SK-N-SH treated with all-trans-retinoic acid at 6 μM for 48 hours (cell line): ENCODE results near the gene INPP4B.
A peak's percentile ranks its signal among the peaks of the same experiment; 100 is the strongest.

Source experiments
- ATAC-seq: fragments of 200-7000 bp; cut with Tn5 transposase; 3 replicates; pipeline ENCODE4 v1.9.1; 2020; ENCODE audit warnings: mild to moderate bottlenecking, moderate library complexity
- ARNTL ChIP-seq: fragments of 450-650 bp; formaldehyde crosslinking; IDR thresholded peaks from 2 replicates; pipeline ENCODE4 v1.5.0; 2020; ENCODE audit warnings: low read depth, mild to moderate bottlenecking, moderate library complexity, borderline replicate concordance
- BACH2 ChIP-seq: fragments of 250-450 bp; sonication (Bioruptor Pico); IDR thresholded peaks from 2 replicates; pipeline ENCODE4 v1.9.0; 2021; ENCODE audit warnings: mild to moderate bottlenecking, borderline replicate concordance
- CSDC2 ChIP-seq: fragments of 250-450 bp; sonication (Bioruptor Pico); IDR thresholded peaks from 2 replicates; pipeline ENCODE4 v1.5.0; 2020; ENCODE audit warnings: mild to moderate bottlenecking, moderate library complexity
- ESRRG ChIP-seq: fragments of 250-450 bp; sonication (Bioruptor Pico); IDR thresholded peaks from 2 replicates; pipeline ENCODE4 v1.6.1; 2021; ENCODE audit warnings: mild to moderate bottlenecking
- GLIS3 ChIP-seq: fragments of 250-450 bp; sonication (Bioruptor Pico); IDR thresholded peaks from 2 replicates; pipeline ENCODE4 v1.5.0; 2020; ENCODE audit warnings: mild to moderate bottlenecking, moderate library complexity
- ISL1 ChIP-seq: fragments of 250-450 bp; sonication (Bioruptor Pico); IDR thresholded peaks from 2 replicates; pipeline ENCODE4 v2.1.2; 2022; ENCODE audit warnings: mild to moderate bottlenecking, moderate library complexity
- OSR1 ChIP-seq: fragments of 250-450 bp; sonication (Bioruptor Pico); IDR thresholded peaks from 2 replicates; pipeline ENCODE4 v1.8.0; 2022; ENCODE audit warnings: moderate library complexity, mild to moderate bottlenecking, inconsistent platforms
- PPARA ChIP-seq: fragments of 250-450 bp; sonication (Bioruptor Pico); IDR thresholded peaks from 2 replicates; pipeline ENCODE4 v1.5.0; 2020; ENCODE audit warnings: mild to moderate bottlenecking, borderline replicate concordance
- RARB ChIP-seq: fragments of 250-450 bp; sonication (Bioruptor Pico); IDR thresholded peaks from 2 replicates; pipeline ENCODE4 v1.8.0; 2021; ENCODE audit warnings: mild to moderate bottlenecking, moderate library complexity
- SNAI2 ChIP-seq: fragments of 250-450 bp; sonication (Bioruptor Pico); IDR thresholded peaks from 2 replicates; pipeline ENCODE4 v1.5.0; 2020; ENCODE audit warnings: mild to moderate bottlenecking, moderate library complexity
- TCF4 ChIP-seq: fragments of 250-450 bp; sonication (Bioruptor Pico); IDR thresholded peaks from 2 replicates; pipeline ENCODE4 v1.8.0; 2021; ENCODE audit warnings: mild to moderate bottlenecking, moderate library complexity, borderline replicate concordance
- TOX ChIP-seq: fragments of 250-450 bp; sonication (Bioruptor Pico); IDR thresholded peaks from 2 replicates; pipeline ENCODE4 v1.8.0; 2021; ENCODE audit warnings: mild to moderate bottlenecking, moderate library complexity, borderline replicate concordance
- ZC3H10 ChIP-seq: fragments of 250-450 bp; sonication (Bioruptor Pico); IDR thresholded peaks from 2 replicates; pipeline ENCODE4 v1.5.1; 2021; ENCODE audit warnings: mild to moderate bottlenecking, moderate library complexity
- ZFP3 ChIP-seq: fragments of 250-450 bp; sonication (Bioruptor Pico); IDR thresholded peaks from 2 replicates; pipeline ENCODE4 v1.5.0; 2020; ENCODE audit warnings: mild to moderate bottlenecking, moderate library complexity
- ZFP30 ChIP-seq: fragments of 450-650 bp; formaldehyde crosslinking; IDR thresholded peaks from 2 replicates; pipeline ENCODE4 v1.5.0; 2022; ENCODE audit warnings: mild to moderate bottlenecking, moderate library complexity
- ZNF70 ChIP-seq: fragments of 450-650 bp; formaldehyde crosslinking; IDR thresholded peaks from 2 replicates; pipeline ENCODE4 v1.5.0; 2020; ENCODE audit warnings: mild to moderate bottlenecking, moderate library complexity
- ZNF8 ChIP-seq: fragments of 450-650 bp; formaldehyde crosslinking; IDR thresholded peaks from 2 replicates; pipeline ENCODE4 v1.5.0; 2020; ENCODE audit warnings: mild to moderate bottlenecking, moderate library complexity
- TF ChIP-seq, protein P1 (sequence below): fragments of 250-450 bp; sonication (Bioruptor Pico); IDR thresholded peaks from 2 replicates; pipeline ENCODE4 v1.8.0; 2020; ENCODE audit warnings: mild to moderate bottlenecking, moderate library complexity, borderline replicate concordance
- TF ChIP-seq, protein P2 (sequence below): fragments of 250-450 bp; sonication (Bioruptor Pico); IDR thresholded peaks from 2 replicates; pipeline ENCODE4 v1.5.0; 2020; ENCODE audit warnings: mild to moderate bottlenecking, moderate library complexity
- TF ChIP-seq, protein P3 (sequence below): fragments of 250-450 bp; sonication (Bioruptor Pico); IDR thresholded peaks from 2 replicates; pipeline ENCODE4 v1.5.1; 2021; ENCODE audit warnings: mild to moderate bottlenecking, moderate library complexity
- TF ChIP-seq, protein P4 (sequence below): fragments of 250-450 bp; sonication (Bioruptor Pico); IDR thresholded peaks from 2 replicates; pipeline ENCODE4 v1.8.0; 2021; ENCODE audit warnings: low read depth, mild to moderate bottlenecking, moderate library complexity, borderline replicate concordance
- TF ChIP-seq, protein P5 (sequence below): fragments of 250-450 bp; sonication (Bioruptor Pico); IDR thresholded peaks from 2 replicates; pipeline ENCODE4 v1.5.1; 2020; ENCODE audit warnings: low read depth, mild to moderate bottlenecking, moderate library complexity

Gene INPP4B

DNA sequence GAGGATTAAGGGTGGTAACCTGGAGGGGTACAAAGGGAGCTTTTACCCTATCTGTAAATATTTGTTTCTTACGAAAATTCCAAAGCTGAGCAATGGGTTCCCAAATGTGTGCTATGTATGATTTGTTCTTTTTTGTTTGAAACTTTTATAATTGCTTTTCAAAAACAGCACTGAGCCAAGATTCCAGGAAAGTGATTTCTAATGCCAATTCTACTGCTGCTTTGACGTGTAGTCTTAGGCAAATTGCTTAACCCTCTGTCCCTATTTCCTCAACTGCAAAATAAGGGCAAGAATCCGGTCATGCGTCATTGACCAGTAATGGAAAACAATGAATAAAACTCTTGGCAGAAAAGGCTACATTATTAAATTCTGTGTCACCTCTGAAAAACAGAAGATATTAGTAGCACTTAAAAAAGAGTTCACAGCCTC, 755.0 kb downstream of the INPP4B start (continued):
- TF ChIP-seq, protein P1, sequence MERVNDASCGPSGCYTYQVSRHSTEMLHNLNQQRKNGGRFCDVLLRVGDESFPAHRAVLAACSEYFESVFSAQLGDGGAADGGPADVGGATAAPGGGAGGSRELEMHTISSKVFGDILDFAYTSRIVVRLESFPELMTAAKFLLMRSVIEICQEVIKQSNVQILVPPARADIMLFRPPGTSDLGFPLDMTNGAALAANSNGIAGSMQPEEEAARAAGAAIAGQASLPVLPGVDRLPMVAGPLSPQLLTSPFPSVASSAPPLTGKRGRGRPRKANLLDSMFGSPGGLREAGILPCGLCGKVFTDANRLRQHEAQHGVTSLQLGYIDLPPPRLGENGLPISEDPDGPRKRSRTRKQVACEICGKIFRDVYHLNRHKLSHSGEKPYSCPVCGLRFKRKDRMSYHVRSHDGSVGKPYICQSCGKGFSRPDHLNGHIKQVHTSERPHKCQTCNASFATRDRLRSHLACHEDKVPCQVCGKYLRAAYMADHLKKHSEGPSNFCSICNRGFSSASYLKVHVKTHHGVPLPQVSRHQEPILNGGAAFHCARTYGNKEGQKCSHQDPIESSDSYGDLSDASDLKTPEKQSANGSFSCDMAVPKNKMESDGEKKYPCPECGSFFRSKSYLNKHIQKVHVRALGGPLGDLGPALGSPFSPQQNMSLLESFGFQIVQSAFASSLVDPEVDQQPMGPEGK (CRISPR knock-in tag): no peak; the same call in 1 of the 2 replicates
- 0 out of 2 replicates have a peak, but pooled peaks have one; percentile 22 for TF ChIP-seq RARB (CRISPR knock-in tag)
- peak; percentile 93; the same call in 1 of the 2 replicates for TF ChIP-seq TOX (CRISPR knock-in tag)
- TF ChIP-seq, protein P2, sequence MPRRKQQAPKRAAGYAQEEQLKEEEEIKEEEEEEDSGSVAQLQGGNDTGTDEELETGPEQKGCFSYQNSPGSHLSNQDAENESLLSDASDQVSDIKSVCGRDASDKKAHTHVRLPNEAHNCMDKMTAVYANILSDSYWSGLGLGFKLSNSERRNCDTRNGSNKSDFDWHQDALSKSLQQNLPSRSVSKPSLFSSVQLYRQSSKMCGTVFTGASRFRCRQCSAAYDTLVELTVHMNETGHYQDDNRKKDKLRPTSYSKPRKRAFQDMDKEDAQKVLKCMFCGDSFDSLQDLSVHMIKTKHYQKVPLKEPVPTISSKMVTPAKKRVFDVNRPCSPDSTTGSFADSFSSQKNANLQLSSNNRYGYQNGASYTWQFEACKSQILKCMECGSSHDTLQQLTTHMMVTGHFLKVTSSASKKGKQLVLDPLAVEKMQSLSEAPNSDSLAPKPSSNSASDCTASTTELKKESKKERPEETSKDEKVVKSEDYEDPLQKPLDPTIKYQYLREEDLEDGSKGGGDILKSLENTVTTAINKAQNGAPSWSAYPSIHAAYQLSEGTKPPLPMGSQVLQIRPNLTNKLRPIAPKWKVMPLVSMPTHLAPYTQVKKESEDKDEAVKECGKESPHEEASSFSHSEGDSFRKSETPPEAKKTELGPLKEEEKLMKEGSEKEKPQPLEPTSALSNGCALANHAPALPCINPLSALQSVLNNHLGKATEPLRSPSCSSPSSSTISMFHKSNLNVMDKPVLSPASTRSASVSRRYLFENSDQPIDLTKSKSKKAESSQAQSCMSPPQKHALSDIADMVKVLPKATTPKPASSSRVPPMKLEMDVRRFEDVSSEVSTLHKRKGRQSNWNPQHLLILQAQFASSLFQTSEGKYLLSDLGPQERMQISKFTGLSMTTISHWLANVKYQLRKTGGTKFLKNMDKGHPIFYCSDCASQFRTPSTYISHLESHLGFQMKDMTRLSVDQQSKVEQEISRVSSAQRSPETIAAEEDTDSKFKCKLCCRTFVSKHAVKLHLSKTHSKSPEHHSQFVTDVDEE: no peak
- peak; percentile 95 for TF ChIP-seq ZC3H10 (CRISPR knock-in tag)
- TF ChIP-seq, all 23 proteins: peak for 4

DNA sequence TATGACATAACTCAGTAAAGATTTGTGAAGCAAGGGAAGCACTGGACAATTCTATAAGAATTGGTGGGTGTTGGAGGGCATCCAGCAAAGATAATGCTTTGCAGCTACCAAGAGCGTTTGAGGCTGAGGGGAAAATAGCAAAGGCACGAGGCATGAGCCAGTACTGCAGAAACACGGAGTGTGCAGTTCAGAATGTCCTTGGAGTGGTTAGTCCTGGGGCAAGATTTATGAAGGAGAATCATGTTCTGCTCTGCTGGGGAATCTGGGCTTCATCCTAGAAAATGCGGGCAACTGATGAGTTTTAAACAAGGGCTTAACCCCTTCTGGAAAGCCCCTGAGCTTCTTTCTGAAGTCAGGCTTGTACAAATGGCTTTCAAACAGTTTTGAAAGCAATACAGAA, 757.2 kb downstream of the INPP4B start:
- ATAC-seq: peak; percentile 14; the same call in 2 of the 3 replicates
- TF ChIP-seq GLIS3 (CRISPR knock-in tag) (no peak), SNAI2 (CRISPR knock-in tag) (no peak), ZNF70 (CRISPR knock-in tag) (no peak), ZFP30 (CRISPR knock-in tag) (no peak), ARNTL (no peak), CSDC2 (no peak), TCF4 (CRISPR knock-in tag) (no peak)
- TF ChIP-seq, protein P3, sequence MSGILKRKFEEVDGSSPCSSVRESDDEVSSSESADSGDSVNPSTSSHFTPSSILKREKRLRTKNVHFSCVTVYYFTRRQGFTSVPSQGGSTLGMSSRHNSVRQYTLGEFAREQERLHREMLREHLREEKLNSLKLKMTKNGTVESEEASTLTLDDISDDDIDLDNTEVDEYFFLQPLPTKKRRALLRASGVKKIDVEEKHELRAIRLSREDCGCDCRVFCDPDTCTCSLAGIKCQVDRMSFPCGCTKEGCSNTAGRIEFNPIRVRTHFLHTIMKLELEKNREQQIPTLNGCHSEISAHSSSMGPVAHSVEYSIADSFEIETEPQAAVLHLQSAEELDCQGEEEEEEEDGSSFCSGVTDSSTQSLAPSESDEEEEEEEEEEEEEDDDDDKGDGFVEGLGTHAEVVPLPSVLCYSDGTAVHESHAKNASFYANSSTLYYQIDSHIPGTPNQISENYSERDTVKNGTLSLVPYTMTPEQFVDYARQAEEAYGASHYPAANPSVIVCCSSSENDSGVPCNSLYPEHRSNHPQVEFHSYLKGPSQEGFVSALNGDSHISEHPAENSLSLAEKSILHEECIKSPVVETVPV (CRISPR knock-in tag): no peak
- TF ChIP-seq, all 23 proteins: peak for 0

DNA sequence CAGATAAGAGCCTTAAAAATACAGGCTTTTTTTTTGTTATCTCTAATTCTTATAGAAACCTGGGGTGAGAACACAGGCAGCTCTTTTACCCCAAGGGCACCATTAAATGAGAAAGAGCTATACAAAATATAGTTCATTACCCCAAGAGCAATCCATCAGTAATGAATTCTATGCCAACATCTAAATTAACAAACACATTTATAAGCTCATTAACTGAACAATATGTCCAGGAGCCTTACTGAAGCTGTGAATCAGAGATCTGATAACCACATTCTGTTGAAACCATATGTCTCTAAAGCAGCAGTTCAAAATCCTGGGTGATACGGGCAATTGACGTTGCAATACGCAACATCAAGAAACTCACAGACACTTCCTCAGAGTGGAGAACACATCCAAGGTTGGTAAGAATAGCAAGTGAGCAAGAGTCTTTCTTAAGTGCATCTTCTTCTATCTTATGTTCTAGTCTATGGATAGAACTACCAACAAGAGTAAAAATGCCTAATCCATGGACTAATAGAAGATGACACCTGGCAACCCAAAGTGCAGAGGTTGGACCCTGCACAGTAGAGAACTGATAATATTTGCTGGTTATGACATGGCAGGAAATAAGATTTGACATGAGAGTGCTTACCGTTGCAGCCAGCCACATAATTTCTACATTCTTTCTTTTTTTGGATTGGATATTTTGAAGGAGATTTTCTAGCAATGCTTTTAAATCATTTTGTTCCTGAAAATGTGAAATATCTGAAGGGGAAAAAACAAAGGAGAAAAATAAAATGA, 760.4 kb downstream of the INPP4B start:
- peak; percentile 70; the same call in 1 of the 2 replicates for TF ChIP-seq TOX (CRISPR knock-in tag)
- no peak for TF ChIP-seq ISL1 (CRISPR knock-in tag)
- no peak for TF ChIP-seq BACH2 (CRISPR knock-in tag)
- TF ChIP-seq ZNF70 (CRISPR knock-in tag): no peak
- no peak for TF ChIP-seq ZC3H10 (CRISPR knock-in tag)
- TF ChIP-seq, protein P3 (CRISPR knock-in tag): no peak
- no peak for TF ChIP-seq ZFP3 (CRISPR knock-in tag)
- peak; percentile 71 for ATAC-seq

DNA sequence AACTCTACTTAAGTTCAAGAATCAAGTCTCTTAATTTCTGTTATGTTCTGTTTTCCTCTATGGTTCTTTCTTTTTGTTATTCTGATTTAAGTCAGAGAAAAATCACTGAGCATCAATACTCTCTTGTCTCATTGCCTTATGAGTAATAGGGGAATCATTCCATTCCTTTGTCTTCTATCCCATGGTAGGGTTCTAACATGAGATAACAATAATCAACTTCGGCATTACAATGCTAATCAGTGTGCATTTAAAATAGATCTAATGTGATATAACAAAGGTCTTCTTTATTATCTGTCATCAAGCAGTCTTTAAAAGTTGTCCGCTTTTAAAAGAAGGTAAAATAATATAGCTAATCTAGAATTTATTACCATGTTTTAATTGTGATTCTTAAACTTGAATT, 762.8 kb downstream of the INPP4B start:
- ATAC-seq: no peak
- TF ChIP-seq, protein P1 (CRISPR knock-in tag): no peak
- no peak for TF ChIP-seq ZFP30 (CRISPR knock-in tag)
- no peak for TF ChIP-seq ARNTL
- TF ChIP-seq TOX (CRISPR knock-in tag): no peak
- TF ChIP-seq, protein P4, sequence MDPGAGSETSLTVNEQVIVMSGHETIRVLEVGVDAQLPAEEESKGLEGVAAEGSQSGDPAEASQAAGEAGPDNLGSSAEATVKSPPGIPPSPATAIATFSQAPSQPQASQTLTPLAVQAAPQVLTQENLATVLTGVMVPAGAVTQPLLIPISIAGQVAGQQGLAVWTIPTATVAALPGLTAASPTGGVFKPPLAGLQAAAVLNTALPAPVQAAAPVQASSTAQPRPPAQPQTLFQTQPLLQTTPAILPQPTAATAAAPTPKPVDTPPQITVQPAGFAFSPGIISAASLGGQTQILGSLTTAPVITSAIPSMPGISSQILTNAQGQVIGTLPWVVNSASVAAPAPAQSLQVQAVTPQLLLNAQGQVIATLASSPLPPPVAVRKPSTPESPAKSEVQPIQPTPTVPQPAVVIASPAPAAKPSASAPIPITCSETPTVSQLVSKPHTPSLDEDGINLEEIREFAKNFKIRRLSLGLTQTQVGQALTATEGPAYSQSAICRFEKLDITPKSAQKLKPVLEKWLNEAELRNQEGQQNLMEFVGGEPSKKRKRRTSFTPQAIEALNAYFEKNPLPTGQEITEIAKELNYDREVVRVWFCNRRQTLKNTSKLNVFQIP: no peak
- TF ChIP-seq ESRRG (CRISPR knock-in tag): no peak
- TF ChIP-seq, protein P5, sequence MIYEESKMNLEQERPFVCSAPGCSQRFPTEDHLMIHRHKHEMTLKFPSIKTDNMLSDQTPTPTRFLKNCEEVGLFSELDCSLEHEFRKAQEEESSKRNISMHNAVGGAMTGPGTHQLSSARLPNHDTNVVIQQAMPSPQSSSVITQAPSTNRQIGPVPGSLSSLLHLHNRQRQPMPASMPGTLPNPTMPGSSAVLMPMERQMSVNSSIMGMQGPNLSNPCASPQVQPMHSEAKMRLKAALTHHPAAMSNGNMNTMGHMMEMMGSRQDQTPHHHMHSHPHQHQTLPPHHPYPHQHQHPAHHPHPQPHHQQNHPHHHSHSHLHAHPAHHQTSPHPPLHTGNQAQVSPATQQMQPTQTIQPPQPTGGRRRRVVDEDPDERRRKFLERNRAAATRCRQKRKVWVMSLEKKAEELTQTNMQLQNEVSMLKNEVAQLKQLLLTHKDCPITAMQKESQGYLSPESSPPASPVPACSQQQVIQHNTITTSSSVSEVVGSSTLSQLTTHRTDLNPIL: no peak
- no peak for TF ChIP-seq ZFP3 (CRISPR knock-in tag)
- no peak for TF ChIP-seq ZNF8 (CRISPR knock-in tag)
- no peak for TF ChIP-seq PPARA (CRISPR knock-in tag)
- no peak for TF ChIP-seq OSR1 (CRISPR knock-in tag)
